ENCODE data around the gene PLAC9. TPM values are rescaled to one million over a fixed set of nuclear protein-coding genes. Genes with fewer than 3 reads are reported as not detected.

PLAC9 gene
- total and polyA plus RNA-seq, 2 donors from 2014 or later = 31.4 to 49.9 TPM

- peak overlapping the region in 1 of 2 donors; percentile 26 for H3K27ac ChIP-seq (ENCODE audit: low read depth in 2 of 2, low read length in 2 of 2)
- no peaks in the 10 kb centered on the region for H3K9me3 ChIP-seq (ENCODE audit: control insufficient read depth in 2 of 3, insufficient read depth in 1 of 3, low read length in 3 of 3)
- FAIRE-seq (no peak), DNase-seq (no peak)
- no peak overlapping the region for H3K4me3 ChIP-seq (ENCODE audit: low read length in 3 of 3)
- peaks cover 0 to 38% (median 27%) of the 10 kb centered on the region in 3 donors for H3K4me1 ChIP-seq (ENCODE audit: control insufficient read depth in 2 of 3, insufficient read depth in 2 of 3, low read depth in 1 of 3, low read length in 3 of 3)
- no peaks in the 10 kb centered on the region for H3K36me3 ChIP-seq (ENCODE audit: control insufficient read depth in 2 of 3, insufficient read depth in 3 of 3, low read length in 3 of 3)
- TF ChIP-seq CTCF (IDR thresholded peaks at IDR 0.05; ENCODE audit: borderline replicate concordance, extremely low read depth, insufficient read depth) = no peak
- H3K9ac ChIP-seq (ENCODE audit: low read length in 3 of 3) = no peak overlapping the region
- H3K27me3 ChIP-seq (ENCODE audit: control insufficient read depth, insufficient read depth, low read length) = no peaks in the 10 kb centered on the region
- intact Hi-C loops (cut with DNase I) = no loop called here
Measured at GRCh38 chr10:80185578-80186299, 53.2 kb downstream of the PLAC9 start.

GRCh38 chr10:80186364-80187012, 54.0 kb downstream of the PLAC9 start:
- H3K36me3 ChIP-seq (ENCODE audit: control insufficient read depth in 2 of 3, insufficient read depth in 3 of 3, low read length in 3 of 3) = no peaks in the 10 kb centered on the region
- intact Hi-C loops (cut with DNase I) = no loop called here
- H3K4me3 ChIP-seq (ENCODE audit: low read length in 3 of 3) = no peak overlapping the region
- H3K9ac ChIP-seq (ENCODE audit: low read length in 3 of 3) = no peak overlapping the region
- peaks cover 0 to 39% (median 30%) of the 10 kb centered on the region in 3 donors for H3K4me1 ChIP-seq (ENCODE audit: control insufficient read depth in 2 of 3, insufficient read depth in 2 of 3, low read depth in 1 of 3, low read length in 3 of 3)
- H3K9me3 ChIP-seq (ENCODE audit: control insufficient read depth in 2 of 3, insufficient read depth in 1 of 3, low read length in 3 of 3) = no peaks in the 10 kb centered on the region
- FAIRE-seq (no peak), DNase-seq (peak in 2 of 5 donors; percentile 39 to 75)
- no peaks in the 10 kb centered on the region for H3K27me3 ChIP-seq (ENCODE audit: control insufficient read depth, insufficient read depth, low read length)
- peak overlapping the region; percentile 26 to 52 for H3K27ac ChIP-seq (ENCODE audit: low read depth in 2 of 2, low read length in 2 of 2)
- no peak for TF ChIP-seq CTCF (IDR thresholded peaks at IDR 0.05; ENCODE audit: borderline replicate concordance, extremely low read depth, insufficient read depth)

GRCh38 chr10:80187060-80187459, 54.5 kb downstream of the PLAC9 start:
- Histone ChIP-seq H3K9me3 (ENCODE audit: control insufficient read depth in 2 of 3, insufficient read depth in 1 of 3, low read length in 3 of 3) (no peaks in the 10 kb centered on the region), H3K27ac (ENCODE audit: low read depth in 2 of 2, low read length in 2 of 2) (peak overlapping the region in 1 of 2 donors; percentile 26), H3K9ac (ENCODE audit: low read length in 3 of 3) (no peak overlapping the region), H3K4me1 (ENCODE audit: control insufficient read depth in 2 of 3, insufficient read depth in 2 of 3, low read depth in 1 of 3, low read length in 3 of 3) (peaks cover 0 to 45% (median 36%) of the 10 kb centered on the region in 3 donors), H3K27me3 (ENCODE audit: control insufficient read depth, insufficient read depth, low read length) (no peaks in the 10 kb centered on the region), H3K4me3 (ENCODE audit: low read length in 3 of 3) (no peak overlapping the region), H3K36me3 (ENCODE audit: control insufficient read depth in 2 of 3, insufficient read depth in 3 of 3, low read length in 3 of 3) (no peaks in the 10 kb centered on the region)
- intact Hi-C loops (cut with DNase I) = no loop called here
- no peak for DNase-seq
- no peak for FAIRE-seq
- TF ChIP-seq CTCF (IDR thresholded peaks at IDR 0.05; ENCODE audit: borderline replicate concordance, extremely low read depth, insufficient read depth) = no peak
